Forelimb muscle (tissue), 1 donor: ENCODE data around the gene APBA2. TPM values are rescaled to one million over a fixed set of nuclear protein-coding genes. Genes with fewer than 3 reads are reported as not detected.
A peak's percentile ranks its signal among the peaks of the same experiment; 100 is the strongest.
"Not testable (repeated sequence)": the region's sequence is repeated elsewhere in the genome, so short reads cannot be mapped to it uniquely, and the experiment has no call there.

Experiments
- DNase-seq: peaks from one replicate; pipeline ENCODE4 v3.0.0-alpha.2; 2013; ENCODE audit warnings: low read depth
- polyA plus RNA-seq: library from polyadenylated mRNA; unstranded; fragments of 120-200 nt; gene quantifications from one replicate; pipeline ENCODE4 v1.2.1, GENCODE V29; 2013; ENCODE audit not compliant: insufficient read length

The APBA2 gene
- polyA plus RNA-seq, 1 donor: 3.9 TPM

DNA sequence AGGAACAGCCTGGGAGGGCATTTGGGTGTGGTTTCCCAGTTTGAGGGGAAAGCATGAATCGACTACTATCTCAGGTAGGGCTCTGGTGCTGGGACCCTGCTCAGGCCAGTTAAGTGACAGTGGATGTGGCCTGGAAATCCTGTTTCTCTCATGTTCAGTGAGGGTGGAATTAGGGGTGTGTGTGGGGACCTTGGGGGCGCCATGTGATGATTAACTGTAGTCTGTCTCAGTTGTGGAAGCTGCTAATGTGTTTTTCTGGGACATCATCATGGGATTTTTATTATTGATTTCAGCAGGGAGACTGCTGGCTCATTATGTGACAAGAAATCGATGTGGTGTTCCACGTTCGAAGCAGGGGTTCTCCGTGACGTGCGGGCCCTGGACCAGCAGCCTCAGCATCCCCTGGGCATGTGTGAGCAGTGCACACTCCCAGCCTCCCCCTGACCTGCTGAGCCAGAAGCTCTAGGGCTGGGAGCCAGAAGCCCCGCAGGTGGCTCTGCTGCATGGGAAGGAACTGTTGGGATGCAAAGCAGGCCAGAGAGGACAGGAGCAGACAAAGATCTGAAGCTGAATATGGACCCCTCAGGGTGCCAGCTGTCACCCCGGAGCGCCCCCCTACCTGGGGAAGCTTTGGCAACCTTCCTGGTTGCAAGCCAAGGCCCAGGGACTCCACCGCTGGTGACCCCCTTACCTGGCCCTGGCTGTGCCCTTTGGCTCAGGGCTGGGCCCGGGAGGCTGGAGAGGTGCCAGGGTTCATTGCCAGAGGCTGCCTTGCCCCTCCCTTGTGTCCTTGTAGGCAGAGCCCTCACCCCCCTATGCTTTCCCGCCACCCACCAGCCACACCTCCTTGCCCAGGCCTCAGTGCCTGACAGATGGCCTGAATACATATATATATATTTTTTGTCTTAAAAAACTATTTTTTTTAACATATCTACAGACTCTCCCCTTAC lies 149.8 kb downstream of the APBA2 start:
- DNase-seq: no peak

DNA sequence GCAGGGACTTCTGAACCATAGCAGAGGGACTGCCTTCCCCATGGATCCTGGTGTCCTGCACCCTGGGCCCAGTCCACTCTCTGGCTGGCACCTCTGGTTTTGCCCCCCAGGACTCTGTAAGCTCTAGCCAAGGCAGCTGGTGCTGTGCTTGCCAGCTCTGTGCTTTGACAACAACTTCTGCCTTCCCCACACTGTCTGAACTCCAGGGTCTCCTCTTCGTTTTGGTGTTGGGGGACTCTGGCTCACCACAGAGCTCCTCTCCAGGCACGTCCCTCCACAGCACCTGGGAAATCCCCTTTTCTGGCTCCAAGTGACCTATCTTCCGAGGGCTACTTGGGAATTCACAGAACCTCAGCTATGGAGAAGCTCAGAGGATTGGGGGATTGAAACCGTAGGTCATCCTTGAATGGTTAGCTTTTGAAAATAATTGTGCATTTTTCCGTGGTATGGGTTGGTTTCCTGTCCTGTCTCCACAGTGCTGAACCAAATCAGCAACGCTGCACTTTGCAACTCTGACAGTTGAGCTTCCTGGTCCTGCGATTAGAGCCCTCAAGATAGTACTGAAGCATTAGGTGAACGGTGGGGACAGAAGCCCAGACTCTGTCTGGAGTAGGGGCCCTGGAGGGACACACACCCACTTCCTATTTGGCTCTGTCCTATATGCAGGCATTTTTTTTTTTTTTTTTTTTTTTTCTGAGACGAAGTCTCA lies 152.4 kb downstream of the APBA2 start:
- DNase-seq: no peak

DNA sequence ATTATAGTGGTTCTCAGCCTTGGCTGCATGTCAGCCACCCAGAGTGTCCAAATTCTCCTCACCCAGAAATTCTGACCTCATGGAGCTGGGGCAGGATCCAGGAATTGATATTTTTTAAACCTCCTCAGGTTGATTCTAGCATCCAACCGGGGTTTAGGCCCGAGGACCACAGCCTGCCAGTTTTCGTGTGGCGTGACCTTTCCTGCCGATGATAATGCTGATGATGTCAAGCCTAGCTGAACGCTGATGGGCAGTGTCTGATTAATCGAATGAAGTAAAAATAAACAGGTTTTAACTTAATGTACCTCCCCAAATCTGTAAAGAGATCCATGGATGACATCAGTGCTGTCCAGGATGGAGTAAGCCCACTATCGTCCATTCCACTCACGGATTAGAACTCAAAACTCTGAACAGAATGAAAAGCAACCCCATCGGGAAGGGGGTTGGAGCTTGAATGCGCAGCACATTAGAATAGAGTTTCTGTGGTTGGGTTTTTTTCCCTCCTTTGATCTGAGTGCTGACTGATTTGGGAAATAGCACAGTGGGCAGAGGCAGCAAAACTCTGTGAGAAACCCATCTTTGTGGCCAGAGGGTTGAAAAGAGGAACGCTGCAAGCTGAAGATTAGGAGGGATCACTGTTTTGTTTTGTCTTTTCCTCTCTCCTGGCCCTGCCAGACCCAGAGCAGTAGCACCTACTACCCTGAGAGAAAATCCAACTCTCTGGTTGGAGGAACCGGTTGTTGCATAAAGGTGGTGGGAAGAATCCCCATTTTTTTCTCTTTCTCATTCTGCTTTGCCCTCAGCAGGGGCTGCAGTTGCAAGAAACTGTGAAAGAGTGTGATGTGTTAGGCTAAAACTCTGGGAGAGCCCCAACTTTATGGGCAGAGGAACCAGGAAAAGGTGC lies 153.9 kb downstream of the APBA2 start:
- no peak for DNase-seq

DNA sequence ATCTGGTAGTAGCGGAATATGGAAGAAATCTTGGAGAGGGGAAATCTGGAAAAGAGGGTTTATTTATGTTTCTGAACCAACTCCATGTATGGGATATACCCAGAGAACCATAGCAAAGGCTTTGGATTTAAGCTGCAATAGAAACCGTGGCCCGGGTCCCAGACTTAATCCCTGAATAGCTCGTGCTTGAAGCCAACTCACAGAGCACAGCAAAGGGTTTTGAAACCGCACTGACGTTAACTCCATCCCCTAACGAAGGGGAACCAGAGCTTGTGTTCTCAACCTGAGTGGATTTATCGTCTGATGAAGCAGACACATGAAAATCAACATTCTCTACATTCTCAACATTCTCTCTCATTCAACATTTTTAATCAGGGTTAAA lies 154.6 kb downstream of the APBA2 start:
- DNase-seq: peak; percentile 25

DNA sequence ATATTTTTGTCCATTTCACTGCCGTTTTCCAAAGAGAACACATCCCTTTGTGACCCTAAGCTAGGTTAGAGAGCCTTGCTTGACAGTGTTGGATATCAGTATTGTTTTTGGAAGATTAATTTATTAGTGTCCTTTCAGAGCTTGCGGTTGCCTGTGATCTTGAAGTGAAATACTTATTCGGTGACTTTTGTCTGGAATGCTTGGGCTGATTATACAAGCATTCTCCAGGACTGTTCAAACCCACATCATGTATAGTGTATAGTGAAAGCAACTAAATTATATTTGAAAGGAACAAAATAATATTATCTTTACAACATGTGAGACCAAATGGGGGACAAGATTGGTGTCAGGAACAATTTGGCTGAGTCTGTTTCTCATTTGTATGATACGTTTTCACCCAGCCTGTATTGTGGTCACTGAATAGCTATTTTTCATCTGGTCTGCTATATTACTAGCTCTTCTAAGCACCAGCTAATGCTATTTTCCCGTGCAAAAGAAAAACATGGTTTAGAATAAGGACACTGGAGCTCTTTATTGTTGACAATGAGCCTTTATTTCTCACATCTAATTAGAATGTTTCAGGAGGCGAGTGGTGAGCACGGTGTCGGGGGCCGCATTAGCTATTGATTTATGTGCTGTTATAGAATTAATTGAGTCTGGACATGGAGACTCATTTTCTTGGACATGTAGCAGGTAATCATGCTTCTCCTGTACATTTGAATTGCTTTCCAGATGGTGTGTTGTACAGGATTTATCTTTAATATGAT lies 158.1 kb downstream of the APBA2 start:
- DNase-seq: no peak

DNA sequence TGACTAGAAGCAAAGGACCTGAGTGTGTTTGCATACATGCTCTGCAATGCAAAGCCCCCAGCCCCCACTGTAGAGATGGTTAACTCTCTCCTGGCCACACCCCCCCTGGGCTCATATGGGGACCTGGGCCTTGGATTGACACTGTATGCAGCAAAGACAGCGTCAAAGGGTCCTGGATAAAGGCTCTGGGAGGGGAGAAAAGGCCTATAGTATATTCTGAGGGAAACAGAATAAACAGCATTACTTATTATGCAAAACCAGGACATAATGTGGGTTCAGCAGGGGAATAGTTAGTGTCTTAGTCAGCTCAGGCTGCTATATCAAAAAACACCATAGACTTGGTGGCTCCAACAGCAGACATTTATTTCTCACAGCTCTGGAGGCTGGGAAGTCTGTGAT lies 158.7 kb downstream of the APBA2 start:
- no peak for DNase-seq

DNA sequence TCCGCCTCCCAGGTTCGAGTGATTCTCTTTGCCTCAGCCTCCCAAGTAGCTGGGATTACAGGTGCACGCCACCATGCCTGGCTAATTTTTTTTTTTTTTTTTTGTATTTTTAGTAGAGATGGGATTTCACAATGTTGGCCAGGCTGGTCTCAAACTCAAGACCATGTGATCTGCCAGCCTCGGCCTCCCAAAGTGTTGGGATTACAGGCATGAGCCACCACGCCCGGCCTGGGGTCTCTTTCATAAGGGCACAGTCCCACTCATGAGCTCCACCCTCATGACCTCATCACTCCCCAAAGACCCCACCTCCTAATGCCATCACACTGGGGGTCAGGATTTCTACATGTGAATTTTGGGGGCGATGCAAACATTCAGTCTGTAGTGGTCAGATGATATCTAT lies 159.4 kb downstream of the APBA2 start:
- DNase-seq: not testable (repeated sequence)

DNA sequence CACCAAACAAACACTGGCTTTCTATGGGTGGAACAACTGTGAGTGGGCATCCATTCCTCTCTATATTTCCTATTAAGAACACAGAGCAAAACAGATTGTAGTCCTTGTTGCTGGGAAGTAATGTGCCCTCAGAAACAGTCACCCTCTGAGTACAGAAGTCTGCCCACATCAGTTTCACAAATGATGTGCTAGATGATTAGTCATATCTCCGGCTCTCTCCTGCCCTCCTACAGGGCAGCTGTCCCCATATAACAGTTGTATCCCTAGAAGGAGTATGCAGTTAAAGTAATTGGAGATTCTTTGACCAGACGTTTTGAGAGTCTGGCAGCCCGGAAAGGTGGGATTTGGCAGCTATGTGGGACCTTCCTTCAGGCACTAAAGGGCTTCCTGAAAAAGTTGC lies 159.9 kb downstream of the APBA2 start:
- no peak for DNase-seq

DNA sequence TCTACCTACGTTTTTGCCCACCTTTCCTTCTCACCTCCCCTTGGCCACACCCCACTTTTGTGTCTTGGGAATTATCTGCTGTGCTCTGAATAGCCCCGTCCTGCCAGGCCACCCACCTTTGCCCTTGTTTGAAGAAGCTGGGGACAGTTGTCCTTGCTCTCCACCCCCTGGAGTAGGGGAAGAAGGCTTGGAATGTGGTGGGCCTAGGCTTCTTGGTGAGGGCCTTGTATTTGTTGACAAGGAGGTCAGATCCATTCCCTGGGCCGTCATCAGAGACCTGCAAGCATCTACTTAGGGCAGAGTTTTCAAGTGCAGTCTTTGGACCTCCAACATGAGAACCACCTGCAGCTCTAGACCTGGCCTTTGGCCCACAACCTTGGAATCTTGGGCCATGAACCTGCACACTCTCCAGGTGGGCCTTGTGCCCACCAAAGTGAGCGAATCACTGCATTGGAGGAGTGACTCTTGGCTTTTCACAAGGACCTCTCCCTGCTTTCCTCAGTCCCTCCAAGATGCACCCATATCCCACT lies 160.6 kb downstream of the APBA2 start:
- DNase-seq: no peak

DNA sequence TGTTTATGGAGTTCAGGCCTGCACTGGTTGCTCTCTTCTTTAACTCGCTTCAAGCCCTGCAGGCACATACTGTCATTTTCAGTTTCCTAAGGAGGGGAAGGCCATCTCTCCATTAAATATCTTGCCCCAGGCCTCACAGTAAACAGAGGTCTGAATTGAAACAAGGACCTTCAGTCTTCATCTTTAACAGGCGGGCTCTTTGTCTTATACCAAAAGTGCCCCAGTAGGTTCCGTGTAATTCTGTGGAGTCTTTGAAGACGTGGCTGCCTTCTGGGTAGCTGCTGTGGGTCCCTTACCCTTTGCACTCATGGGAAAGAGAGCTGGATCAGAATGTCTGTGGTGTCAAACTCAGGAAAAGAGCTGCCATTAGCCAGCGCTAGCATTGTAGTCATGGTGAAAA lies 161.2 kb downstream of the APBA2 start:
- no peak for DNase-seq

DNA sequence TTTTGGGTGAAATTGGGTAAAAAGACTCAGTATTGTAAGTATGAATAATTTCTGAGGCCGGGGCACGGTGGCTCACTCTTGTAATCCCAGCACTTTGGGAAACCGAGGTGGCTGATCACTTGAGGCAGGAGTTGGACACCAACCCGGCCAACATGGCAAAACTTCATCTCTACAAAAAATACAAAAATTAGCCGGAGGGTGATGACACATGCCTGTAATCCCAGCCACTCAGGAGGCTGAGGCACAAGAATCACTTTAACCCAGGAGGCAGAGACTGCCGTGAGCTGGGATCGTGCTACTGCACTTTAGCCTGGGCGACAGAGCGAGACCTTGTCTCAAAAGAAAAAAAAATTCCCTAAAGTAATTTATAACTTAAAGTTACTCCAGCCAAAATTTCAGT lies 162.2 kb downstream of the APBA2 start:
- no peak for DNase-seq

DNA sequence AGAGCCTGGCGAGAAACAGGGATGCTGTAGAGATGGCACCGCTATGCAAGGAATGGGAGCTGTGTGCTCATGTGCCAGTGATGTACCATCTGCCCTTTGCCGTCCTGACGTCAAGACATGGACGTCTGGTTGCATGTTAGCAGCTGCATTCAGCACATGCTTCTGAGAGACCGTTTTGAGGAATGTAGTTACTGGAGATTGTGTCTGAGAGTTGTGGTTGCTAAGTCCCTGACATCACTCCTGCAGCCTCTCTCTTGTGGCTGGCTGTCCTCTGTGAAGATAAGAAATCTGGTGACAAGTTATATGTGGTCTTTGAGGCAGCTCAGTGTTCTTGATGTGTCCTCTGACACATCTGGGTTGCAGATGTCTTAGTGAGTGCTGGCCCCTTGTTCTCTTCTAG lies 165.1 kb downstream of the APBA2 start:
- DNase-seq: no peak

DNA sequence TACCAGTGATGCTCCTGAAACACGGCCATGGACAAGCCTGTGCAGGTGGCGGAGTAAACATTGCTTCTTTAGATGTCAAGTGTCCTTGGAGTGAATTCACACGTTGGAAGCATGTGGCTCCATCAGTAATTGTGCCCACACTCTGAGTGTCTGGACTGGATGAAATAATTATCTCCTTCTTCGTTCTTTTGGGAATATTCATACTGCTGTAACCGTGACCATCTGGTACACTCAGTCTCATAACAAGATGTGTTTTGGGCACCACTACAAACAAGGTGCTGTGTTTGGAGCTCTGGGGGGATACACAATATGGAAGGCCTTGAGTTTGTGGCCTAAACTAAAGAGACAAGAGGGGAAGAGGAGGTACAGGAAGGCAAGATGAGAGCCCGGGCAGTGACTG lies 165.6 kb downstream of the APBA2 start:
- DNase-seq: no peak

DNA sequence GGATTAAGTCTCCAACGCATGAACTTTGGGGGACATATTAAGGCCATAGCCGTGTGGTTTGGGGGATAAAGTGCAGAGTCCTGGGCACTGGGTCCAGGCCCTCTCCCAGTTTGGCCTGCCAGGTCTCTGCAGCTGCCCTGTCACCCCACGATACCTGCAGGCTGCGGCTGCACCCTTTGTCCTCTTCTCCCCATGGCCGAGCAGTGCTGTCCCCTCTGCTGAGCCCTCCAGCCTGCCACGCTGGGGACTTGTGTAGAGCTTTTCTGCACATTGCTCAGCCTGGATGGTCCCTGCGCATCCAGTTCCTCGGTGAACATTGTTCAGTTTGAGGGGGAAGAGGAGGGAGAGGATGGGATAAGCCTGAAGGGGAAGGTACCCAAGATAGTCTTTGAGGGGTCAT lies 167.2 kb downstream of the APBA2 start:
- DNase-seq: no peak

DNA sequence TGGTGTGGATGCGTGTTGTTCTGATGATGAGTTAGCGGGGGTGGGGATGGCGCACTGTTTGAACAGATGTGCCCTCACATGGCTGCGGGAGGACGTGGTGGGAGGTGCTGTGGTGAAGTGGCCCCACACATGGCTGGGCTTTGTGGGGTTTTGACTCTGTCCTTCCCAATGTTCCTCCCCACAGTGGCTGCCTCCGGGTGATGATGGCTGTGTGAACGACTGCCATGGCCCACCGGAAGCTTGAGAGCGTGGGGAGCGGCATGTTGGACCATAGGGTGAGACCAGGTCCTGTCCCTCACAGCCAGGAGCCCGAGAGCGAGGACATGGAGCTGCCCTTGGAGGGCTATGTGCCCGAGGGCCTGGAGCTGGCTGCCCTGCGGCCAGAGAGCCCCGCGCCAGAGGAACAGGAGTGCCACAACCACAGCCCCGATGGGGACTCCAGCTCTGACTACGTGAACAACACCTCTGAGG lies 167.9 kb downstream of the APBA2 start:
- no peak for DNase-seq

DNA sequence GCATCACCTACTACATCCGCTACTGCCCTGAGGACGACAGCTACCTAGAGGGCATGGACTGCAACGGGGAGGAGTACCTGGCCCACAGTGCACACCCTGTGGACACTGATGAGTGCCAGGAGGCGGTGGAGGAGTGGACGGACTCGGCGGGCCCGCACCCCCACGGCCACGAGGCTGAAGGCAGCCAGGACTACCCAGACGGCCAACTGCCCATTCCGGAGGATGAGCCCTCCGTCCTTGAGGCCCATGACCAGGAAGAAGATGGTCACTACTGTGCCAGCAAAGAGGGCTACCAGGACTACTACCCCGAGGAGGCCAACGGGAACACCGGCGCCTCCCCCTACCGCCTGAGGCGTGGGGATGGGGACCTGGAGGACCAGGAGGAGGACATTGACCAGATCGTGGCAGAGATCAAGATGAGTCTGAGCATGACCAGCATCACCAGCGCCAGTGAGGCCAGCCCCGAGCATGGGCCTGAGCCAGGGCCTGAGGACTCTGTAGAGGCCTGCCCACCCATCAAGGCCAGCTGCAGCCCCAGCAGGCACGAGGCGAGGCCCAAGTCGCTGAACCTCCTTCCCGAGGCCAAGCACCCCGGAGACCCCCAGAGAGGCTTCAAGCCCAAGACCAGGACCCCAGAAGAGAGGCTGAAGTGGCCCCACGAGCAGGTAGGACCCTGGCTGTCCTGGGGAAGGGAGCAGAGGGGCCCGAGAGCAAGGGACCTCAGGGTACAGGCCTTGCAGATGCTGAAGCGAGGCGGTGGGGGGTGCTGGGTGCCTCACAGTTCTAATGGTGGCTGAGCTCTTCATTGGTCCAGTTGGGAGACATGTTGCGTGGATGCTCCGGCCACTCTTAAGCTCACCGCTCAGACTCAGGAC lies 168.6 kb downstream of the APBA2 start:
- no peak for DNase-seq

DNA sequence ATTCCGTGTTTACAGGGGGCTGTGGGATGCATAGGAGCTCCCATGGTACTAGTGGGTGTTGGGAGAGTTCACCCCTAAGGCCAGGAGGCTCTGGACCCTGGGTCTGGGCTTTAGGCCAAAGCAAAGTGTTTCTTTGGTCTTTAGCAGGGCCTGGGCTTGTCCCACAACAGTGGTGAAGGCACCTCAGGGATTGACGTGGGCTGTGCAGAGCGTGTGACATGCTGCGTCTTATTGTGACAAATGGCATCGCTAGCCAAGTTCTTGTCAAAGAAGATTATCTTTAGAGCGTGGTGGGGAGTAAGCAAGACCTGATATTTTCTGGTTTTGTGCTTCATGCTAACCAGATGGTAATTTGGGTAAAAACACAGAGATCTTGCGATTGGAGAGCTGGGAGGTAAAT lies 170.1 kb downstream of the APBA2 start:
- DNase-seq: no peak

DNA sequence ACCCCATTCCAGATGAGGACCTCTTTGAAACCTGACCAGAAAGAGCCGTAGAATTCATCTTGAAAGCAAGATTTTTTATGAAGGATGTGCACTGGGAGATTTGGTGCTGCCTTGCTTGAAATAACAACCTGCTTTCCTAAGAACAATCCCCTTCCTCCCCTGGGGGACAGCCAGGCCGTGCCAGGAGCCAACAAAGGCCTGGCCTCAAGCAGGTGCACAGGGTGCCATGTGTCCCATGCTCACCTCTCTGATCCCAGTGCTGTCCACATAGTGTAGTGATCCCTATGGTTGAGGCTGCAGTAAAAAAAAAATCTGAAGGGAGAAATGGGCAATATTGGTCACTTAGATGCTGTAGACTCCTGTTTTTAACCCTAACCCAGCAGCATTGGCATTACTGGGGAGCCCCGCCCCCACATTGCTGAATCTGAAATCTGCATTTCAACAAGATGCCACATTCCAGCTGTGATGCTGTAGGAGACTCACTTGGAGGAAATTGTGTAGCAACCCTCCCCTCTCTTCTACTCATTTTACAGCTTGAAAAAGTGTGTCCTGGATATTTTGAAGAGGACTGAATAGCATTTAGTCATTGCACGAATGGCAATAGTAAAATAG lies 171.2 kb downstream of the APBA2 start:
- no peak for DNase-seq

DNA sequence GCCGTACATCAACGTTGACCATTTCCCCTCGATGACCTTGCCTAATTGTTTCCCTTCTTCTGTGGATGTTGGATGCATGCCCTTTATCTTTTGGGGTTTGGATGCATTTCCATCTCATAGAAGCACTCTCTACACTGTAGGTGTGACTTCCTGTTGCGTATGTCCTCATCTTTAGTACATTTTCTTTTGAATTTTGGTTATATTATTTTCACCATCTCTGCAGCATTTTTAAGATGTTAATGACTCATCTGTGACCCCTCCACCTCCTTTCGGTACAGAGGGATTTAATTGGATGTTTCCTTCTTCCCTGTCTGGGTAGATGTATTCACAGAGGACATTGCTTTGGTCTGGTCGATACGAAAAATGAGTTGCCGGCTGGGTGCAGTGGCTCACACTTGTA lies 172.1 kb downstream of the APBA2 start:
- DNase-seq: no peak
